Stimulated activated CD8-positive, alpha-beta memory T cell treated with anti-CD3 and anti-CD28 coated beads, Interleukin-15, amount 100 ng/mL, for 1 hour (primary cell): Measurements from ENCODE around the gene GPR55.

Experiments
- DNase-seq: peaks from one replicate; pipeline ENCODE4 v3.0.0-alpha.2; 2020; ENCODE audit warnings: low read depth

GPR55 gene

GRCh38 chr2:230900336-230900995 is 24.6 kb downstream of the GPR55 start:
- no peak for DNase-seq

- DNase-seq: no peak
Measured at GRCh38 chr2:230899786-230900185, 25.3 kb downstream of the GPR55 start.

GRCh38 chr2:230899287-230899686 is 25.8 kb downstream of the GPR55 start:
- DNase-seq: no peak

GRCh38 chr2:230898713-230899091 is 26.3 kb downstream of the GPR55 start:
- DNase-seq: no peak

GRCh38 chr2:230898016-230898712 is 26.9 kb downstream of the GPR55 start:
- no peak for DNase-seq

GRCh38 chr2:230896346-230897115 is 28.5 kb downstream of the GPR55 start:
- no peak for DNase-seq

GRCh38 chr2:230895536-230896345 is 29.3 kb downstream of the GPR55 start:
- no peak for DNase-seq

- DNase-seq: no peak
Measured at GRCh38 chr2:230893841-230894781, 30.9 kb downstream of the GPR55 start.

- no peak for DNase-seq
Measured at GRCh38 chr2:230893338-230893737, 31.7 kb downstream of the GPR55 start.

GRCh38 chr2:230891509-230891908 is 33.5 kb downstream of the GPR55 start:
- no peak for DNase-seq

GRCh38 chr2:230891064-230891463 is 34.0 kb downstream of the GPR55 start:
- no peak for DNase-seq

GRCh38 chr2:230890646-230891045 is 34.4 kb downstream of the GPR55 start:
- DNase-seq: no peak

GRCh38 chr2:230889911-230890601 is 35.0 kb downstream of the GPR55 start:
- no peak for DNase-seq

- no peak for DNase-seq
Measured at GRCh38 chr2:230888824-230889400, 36.1 kb downstream of the GPR55 start.

GRCh38 chr2:230887342-230887741 is 37.7 kb downstream of the GPR55 start:
- no peak for DNase-seq

- no peak for DNase-seq
Measured at GRCh38 chr2:230886671-230887071, 38.4 kb downstream of the GPR55 start.

GRCh38 chr2:230886206-230886605 is 38.8 kb downstream of the GPR55 start:
- no peak for DNase-seq

GRCh38 chr2:230885463-230886130 is 39.4 kb downstream of the GPR55 start:
- DNase-seq: no peak

- no peak for DNase-seq
Measured at GRCh38 chr2:230881840-230882239, 43.2 kb downstream of the GPR55 start.

GRCh38 chr2:230879891-230880290 is 45.2 kb downstream of the GPR55 start:
- DNase-seq: no peak
